Hepatocyte (in vitro differentiated cells): Measurements from ENCODE around the gene NEURL4. TPM values are rescaled to one million over a fixed set of nuclear protein-coding genes. Genes with fewer than 3 reads are reported as not detected.

Experiments used
- DNase-seq: peaks from one replicate; pipeline ENCODE4 v3.0.0-alpha.2; 2016; ENCODE audit warnings: low spot score
- H2AFZ ChIP-seq: fragments of 200-600 bp; sonication (generic); 2 replicates; pipeline ENCODE4 v1.6.0; 2016; ENCODE audit warnings: antibody characterized with exemption, mild to moderate bottlenecking
- H3K27ac ChIP-seq: fragments of 200-600 bp; sonication (generic); 2 replicates; pipeline ENCODE4 v1.5.1; 2016; ENCODE audit warnings: mild to moderate bottlenecking
- H3K27me3 ChIP-seq: fragments of 200-600 bp; sonication (generic); 2 replicates; pipeline ENCODE4 v1.6.1; 2016
- H3K36me3 ChIP-seq: fragments of 200-600 bp; sonication (generic); replicated peaks from 2 replicates; pipeline ENCODE4 v1.5.1; 2016; ENCODE audit warnings: low read depth; ENCODE audit not compliant: insufficient read depth
- H3K4me1 ChIP-seq: fragments of 200-600 bp; sonication (generic); 2 replicates; pipeline ENCODE4 v1.5.1; 2016; ENCODE audit warnings: mild to moderate bottlenecking, moderate library complexity; ENCODE audit not compliant: insufficient read depth
- H3K4me2 ChIP-seq: fragments of 200-600 bp; sonication (generic); 2 replicates; pipeline ENCODE4 v1.6.0; 2016
- H3K4me3 ChIP-seq: fragments of 200-600 bp; sonication (generic); 2 replicates; pipeline ENCODE4 v1.5.1; 2016; ENCODE audit warnings: mild to moderate bottlenecking
- H3K79me2 ChIP-seq: fragments of 200-600 bp; sonication (generic); 2 replicates; pipeline ENCODE4 v1.6.0; 2017; ENCODE audit warnings: mild to moderate bottlenecking
- H3K9me2 ChIP-seq: fragments of 200-600 bp; sonication (generic); replicated peaks from 2 replicates; pipeline ENCODE4 v1.6.0; 2017; ENCODE audit warnings: mild to moderate bottlenecking; ENCODE audit not compliant: insufficient read depth
- H3K9me3 ChIP-seq: fragments of 200-600 bp; sonication (generic); 2 replicates; pipeline ENCODE4 v1.5.1; 2016; ENCODE audit warnings: low read depth, mild to moderate bottlenecking
- H4K20me1 ChIP-seq: fragments of 200-600 bp; sonication (generic); 2 replicates; pipeline ENCODE4 v1.6.0; 2016; ENCODE audit warnings: mild to moderate bottlenecking; ENCODE audit not compliant: insufficient read depth, poor library complexity, severe bottlenecking
- EZH2 ChIP-seq: fragments of 200-600 bp; sonication (generic); IDR thresholded peaks from 2 replicates; pipeline ENCODE4 v1.6.1; 2016; ENCODE audit warnings: antibody characterized with exemption, mild to moderate bottlenecking, borderline replicate concordance
- EZH2phosphoT487 ChIP-seq: fragments of 200-600 bp; sonication (generic); IDR thresholded peaks from one replicate; pipeline ENCODE4 v1.6.1; 2018; ENCODE audit warnings: antibody characterized with exemption, mild to moderate bottlenecking, low read depth, moderate library complexity; ENCODE audit not compliant: unreplicated experiment, severe bottlenecking
- WGBS: methylation state at CpG from one replicate; pipeline ENCODE4 v1.1.6; 2016; ENCODE audit warnings: low lambda C conversion rate; ENCODE audit errors: missing lambda C conversion rate; 5-methylcytosine and 5-hydroxymethylcytosine counted together
- polyA plus RNA-seq: library from polyadenylated mRNA; unstranded; fragments of >200 nt; fragmentation: Nextera tagmentation; extraction: Ambion mirVana; gene quantifications from 2 replicates; pipeline ENCODE4 v1.2.1, GENCODE V29; 2016
- total RNA-seq: library from RNA; depleted of rRNA; stranded (reverse); fragments of >200 nt; gene quantifications from 2 replicates; pipeline ENCODE4 v1.2.3, GENCODE V29; 2014
- TF ChIP-seq, protein P1 (sequence below): fragments of 200-600 bp; sonication (generic); IDR thresholded peaks from 2 replicates; pipeline ENCODE4 v1.5.1; 2016; ENCODE audit warnings: antibody characterized with exemption, mild to moderate bottlenecking; ENCODE audit not compliant: poor library complexity

The NEURL4 gene
- total and polyA plus RNA-seq, 2 experiments from 2014 or later: 9.5 to 9.6 TPM

DNA sequence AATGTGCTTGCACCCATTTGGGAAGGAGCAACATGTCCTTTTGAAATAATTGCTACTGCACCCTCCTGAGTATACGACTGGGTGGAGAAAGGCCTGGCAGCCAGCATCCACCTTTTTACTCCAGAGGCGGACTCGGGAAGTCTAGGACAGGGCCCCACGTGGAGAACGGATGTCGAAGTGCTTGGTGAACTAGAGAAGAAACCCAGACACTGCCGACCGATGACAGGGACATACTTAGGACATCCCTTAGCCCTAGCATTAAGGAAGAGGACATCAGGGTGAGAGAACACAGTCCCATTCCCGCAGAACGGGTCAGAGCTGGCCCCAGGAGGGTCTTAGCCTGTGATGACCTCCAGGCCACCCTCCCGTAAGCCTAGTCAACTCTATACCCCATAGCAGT lies 38.5 kb downstream of the NEURL4 start:
- Histone ChIP-seq H4K20me1 (no peaks in the 10 kb centered on the region), H3K4me2 (no peak overlapping the region), H3K9me3 (no peaks in the 10 kb centered on the region), H3K4me3 (no peak overlapping the region), H3K27me3 (no peaks in the 10 kb centered on the region), H3K4me1 (peaks cover 24% of the 10 kb centered on the region), H2AFZ (no peak overlapping the region), H3K79me2 (no peaks in the 10 kb centered on the region), H3K9me2 (no peaks in the 10 kb centered on the region), H3K27ac (no peak overlapping the region), H3K36me3 (no peaks in the 10 kb centered on the region)
- TF ChIP-seq EZH2phosphoT487: no peak
- no peak for DNase-seq
- 79% methylated on average over 11 of the region's 11 CpGs for WGBS

DNA sequence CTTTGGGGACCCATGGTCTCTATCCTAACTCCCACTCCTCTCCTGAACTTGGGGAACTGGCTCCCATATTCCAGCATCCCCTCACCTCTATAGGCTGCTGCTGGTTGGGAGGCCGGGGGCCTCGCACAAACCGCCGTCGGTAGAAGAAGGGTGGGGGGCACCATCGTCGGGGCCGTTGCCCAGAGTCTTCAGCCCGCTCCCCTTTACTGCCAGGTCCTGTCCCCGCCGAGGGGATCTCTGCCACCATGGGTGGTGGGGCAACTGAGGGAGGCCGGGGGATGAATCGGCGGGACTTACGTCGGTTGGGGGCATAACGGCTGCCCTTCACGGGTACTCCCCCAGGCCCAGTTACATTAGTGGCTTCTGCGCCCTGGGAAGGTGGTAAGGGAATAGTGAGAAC lies 39.0 kb downstream of the NEURL4 start:
- Histone ChIP-seq H3K9me3 (no peaks in the 10 kb centered on the region), H2AFZ (no peak overlapping the region), H4K20me1 (no peaks in the 10 kb centered on the region), H3K4me1 (peaks cover 24% of the 10 kb centered on the region), H3K36me3 (no peaks in the 10 kb centered on the region), H3K9me2 (no peaks in the 10 kb centered on the region), H3K79me2 (no peaks in the 10 kb centered on the region), H3K27ac (no peak overlapping the region), H3K4me2 (no peak overlapping the region), H3K4me3 (no peak overlapping the region), H3K27me3 (no peaks in the 10 kb centered on the region)
- no peak for DNase-seq
- TF ChIP-seq EZH2 (no peak), EZH2phosphoT487 (no peak)
- TF ChIP-seq, protein P1, sequence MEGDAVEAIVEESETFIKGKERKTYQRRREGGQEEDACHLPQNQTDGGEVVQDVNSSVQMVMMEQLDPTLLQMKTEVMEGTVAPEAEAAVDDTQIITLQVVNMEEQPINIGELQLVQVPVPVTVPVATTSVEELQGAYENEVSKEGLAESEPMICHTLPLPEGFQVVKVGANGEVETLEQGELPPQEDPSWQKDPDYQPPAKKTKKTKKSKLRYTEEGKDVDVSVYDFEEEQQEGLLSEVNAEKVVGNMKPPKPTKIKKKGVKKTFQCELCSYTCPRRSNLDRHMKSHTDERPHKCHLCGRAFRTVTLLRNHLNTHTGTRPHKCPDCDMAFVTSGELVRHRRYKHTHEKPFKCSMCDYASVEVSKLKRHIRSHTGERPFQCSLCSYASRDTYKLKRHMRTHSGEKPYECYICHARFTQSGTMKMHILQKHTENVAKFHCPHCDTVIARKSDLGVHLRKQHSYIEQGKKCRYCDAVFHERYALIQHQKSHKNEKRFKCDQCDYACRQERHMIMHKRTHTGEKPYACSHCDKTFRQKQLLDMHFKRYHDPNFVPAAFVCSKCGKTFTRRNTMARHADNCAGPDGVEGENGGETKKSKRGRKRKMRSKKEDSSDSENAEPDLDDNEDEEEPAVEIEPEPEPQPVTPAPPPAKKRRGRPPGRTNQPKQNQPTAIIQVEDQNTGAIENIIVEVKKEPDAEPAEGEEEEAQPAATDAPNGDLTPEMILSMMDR: no peak
- 96% methylated on average over 19 of the region's 19 CpGs for WGBS

- Histone ChIP-seq H3K9me2 (no peaks in the 10 kb centered on the region), H3K36me3 (no peaks in the 10 kb centered on the region), H3K4me2 (no peak overlapping the region), H4K20me1 (no peaks in the 10 kb centered on the region), H3K27me3 (no peaks in the 10 kb centered on the region), H3K4me3 (no peak overlapping the region), H3K9me3 (no peaks in the 10 kb centered on the region), H3K4me1 (peaks cover 19% of the 10 kb centered on the region), H3K79me2 (no peaks in the 10 kb centered on the region), H2AFZ (no peak overlapping the region), H3K27ac (no peak overlapping the region)
- DNase-seq: no peak
- TF ChIP-seq EZH2phosphoT487: no peak
- TF ChIP-seq EZH2: no peak
- TF ChIP-seq, protein P1: no peak
- WGBS: 97% methylated on average over 7 of the region's 18 CpGs
Measured at GRCh38 chr17:7289256-7290032, 39.7 kb downstream of the NEURL4 start.

DNA sequence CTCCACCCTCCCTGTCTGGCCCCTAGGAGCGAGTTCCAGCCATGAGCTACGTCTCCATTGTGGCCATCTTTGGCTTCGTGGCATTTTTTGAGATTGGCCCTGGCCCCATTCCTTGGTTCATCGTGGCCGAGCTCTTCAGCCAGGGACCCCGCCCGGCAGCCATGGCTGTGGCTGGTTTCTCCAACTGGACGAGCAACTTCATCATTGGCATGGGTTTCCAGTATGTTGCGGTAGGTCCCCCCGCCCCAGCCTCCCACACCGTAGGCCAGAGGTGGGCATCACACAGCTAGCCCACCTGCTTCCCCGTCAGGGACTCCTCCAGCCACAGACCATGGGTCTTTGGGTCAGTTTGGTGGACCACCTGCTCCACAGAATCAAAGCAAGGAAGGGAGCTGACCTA lies 43.5 kb downstream of the NEURL4 start:
- H2AFZ ChIP-seq: no peak overlapping the region
- no peaks in the 10 kb centered on the region for H3K79me2 ChIP-seq
- WGBS: 98% methylated on average over 11 of the region's 12 CpGs
- H4K20me1 ChIP-seq: no peaks in the 10 kb centered on the region
- H3K27me3 ChIP-seq: peaks cover 4% of the 10 kb centered on the region
- no peaks in the 10 kb centered on the region for H3K36me3 ChIP-seq
- H3K4me2 ChIP-seq: no peak overlapping the region
- peaks cover 13% of the 10 kb centered on the region for H3K4me1 ChIP-seq
- H3K9me3 ChIP-seq: no peaks in the 10 kb centered on the region
- H3K4me3 ChIP-seq: no peak overlapping the region
- no peaks in the 10 kb centered on the region for H3K9me2 ChIP-seq
- DNase-seq: no peak
- no peak for TF ChIP-seq EZH2
- TF ChIP-seq, protein P1: no peak
- no peak for TF ChIP-seq EZH2phosphoT487
- no peak overlapping the region for H3K27ac ChIP-seq
